HG02610 (cell line): ENCODE results near the gene SLC6A20.

Experiments used
- ATAC-seq: cut with Tn5 transposase; IDR thresholded peaks from one replicate; pipeline ENCODE4 v1.9.1; 2021; ENCODE audit warnings: mild to moderate bottlenecking, moderate library complexity; ENCODE audit not compliant: unreplicated experiment

Gene SLC6A20

DNA sequence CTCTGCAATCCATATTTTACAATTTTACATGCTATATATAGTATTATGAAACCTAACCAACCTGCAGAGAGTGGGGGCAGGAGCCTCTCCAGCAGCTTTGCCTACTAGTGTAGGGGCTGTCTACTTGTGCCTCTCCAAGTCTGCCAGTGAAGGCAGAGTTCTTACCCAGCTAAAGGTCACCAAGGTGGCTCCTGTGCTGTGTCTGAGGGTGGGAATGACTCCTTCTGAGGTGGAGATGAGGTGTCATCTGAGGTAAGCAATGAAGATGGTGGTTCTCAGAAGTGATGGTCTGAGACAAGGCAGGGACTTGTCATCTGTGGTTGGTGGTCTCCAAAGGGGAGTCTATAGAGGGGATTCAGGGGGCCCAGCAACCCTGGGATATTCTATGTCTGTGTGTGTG is 59.6 kb downstream of the SLC6A20 start:
- ATAC-seq: no peak

DNA sequence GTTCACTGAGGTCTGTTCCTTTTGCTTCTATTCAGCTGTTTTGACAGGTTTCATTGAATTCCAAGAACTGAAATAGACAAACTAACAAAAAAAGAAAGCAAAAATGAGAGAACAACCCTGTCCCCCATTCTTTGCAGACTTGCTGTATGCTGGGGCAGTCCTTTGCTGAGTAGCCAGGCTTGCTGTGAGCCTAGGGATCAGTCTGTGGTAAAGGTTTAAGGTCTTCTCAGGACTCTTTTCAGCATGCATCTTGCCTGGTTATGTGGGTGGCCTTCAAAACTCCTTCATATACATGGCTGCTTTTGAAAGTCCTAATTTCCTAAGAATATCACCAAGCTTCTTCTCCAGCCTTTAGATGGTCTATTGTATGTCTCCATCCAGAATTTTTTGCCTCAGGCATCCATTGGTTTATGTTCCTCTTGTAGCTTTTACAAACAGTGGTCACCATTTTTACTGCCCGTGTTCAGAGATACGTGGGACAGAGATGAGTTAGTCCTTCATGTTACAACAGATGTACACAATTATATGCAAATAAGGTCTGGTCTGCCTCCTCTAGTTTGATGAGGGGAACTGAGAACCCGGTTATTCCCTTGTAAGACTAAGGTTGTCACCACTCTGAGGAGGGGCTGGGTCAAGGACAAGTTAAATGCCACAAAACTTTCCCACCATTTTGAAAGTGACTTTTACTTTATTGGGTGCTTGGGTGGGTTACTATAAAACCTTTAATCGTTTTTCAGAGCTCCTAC is 65.8 kb downstream of the SLC6A20 start:
- no peak for ATAC-seq

- ATAC-seq: no peak
Measured at GRCh38 chr3:45729614-45730013, 66.7 kb downstream of the SLC6A20 start.

DNA sequence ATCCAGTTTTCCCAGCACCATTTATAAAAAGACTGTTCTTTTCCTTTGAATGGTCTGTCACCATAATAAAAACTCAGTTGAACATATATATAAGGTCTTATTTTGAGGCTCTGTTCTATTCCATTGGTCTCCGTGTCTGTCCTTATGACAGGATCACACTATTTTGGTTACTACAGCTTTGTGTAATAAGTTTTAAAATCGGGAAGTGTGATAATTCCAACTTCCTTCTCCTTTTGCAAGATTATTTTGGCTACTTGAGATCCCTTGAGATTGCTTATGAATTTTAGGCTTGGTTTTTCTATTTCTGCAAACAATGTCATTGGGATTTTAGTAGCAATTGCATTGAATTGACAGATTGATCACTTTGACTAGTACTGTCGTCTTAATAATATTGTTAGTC is 71.4 kb downstream of the SLC6A20 start:
- ATAC-seq: no peak

DNA sequence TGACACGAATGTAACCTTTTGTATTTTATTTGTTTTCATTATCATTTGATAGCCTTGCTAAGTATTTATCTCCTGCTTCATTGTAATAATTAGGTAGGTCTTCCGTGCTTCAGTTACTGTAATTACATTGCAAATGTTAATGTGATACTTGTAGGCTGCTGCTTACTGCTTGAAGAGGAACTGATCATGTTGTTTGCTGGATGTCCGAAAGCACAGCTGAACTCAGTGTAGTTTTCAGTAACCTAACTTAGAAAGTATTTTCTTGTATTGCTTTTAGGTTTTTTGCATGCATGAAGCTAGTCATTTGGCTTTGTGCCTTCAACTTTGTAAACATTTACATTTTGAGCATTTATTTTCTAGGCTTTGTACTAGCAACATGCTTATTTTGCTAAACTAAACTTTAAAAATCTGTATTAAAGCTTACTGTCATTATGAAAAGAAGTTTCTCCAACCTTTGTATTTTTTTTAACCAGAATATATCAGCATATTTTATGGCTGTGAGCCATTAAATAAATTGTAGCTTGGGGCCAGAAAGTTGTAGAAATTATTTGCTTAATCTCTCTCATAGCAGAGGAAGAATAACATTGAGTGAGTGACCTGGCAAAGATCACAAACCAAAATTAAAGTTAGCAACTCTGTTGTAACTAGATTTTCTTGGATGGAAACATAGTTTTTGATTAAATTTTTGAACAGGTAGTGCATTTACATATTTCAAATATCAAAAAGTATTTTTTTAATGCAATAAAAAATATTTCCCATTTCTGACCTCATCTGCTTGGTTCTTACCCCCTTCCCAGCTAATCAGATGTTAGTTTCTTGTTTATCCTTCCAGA is 76.5 kb downstream of the SLC6A20 start:
- no peak for ATAC-seq

DNA sequence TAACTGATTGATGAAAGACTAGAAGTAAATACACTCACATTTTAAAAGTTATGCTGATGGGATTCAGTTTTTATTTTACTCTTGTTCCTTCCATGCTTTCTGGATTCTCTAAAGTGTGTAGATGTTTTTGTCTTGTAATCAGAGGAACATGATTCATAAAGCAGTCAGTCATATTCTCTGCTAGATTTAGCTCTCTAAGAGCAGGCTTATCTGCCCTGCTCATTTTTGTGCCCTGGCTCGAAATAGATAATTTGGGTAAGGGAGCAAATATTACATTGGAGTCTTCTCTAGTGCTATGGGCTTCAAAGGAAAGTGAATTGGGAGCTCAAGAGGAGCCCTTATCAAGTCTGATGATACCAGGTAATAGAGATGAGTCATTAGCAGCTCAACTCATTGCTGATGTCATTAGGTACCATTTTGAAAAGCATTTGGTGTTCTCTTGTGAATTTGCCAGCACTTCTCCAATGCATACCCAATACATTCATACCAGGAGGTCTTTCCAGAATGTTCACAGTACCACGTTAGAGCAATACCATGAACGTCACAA is 79.5 kb downstream of the SLC6A20 start:
- ATAC-seq: no peak

DNA sequence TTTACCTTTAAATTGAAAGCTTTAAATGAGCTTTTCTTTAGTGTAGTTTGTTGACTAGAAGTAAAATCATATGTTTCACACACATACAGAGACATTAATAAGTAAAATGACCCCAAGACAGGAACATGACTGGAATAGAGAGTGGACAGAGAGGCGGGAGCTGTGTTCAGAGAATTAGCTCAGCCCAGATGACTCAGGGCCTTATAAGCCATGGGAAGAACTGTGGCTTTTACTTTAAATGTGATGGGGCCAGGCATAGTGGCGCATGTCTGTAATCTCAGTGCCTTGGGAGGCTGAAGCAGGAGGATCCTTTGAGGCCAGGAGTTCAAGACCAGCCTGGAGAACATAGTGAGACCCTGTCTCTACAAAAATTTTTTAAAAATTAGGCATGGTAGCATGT is 80.4 kb downstream of the SLC6A20 start:
- ATAC-seq: no peak

GRCh38 chr3:45712434-45713110 is 83.8 kb downstream of the SLC6A20 start:
- ATAC-seq: no peak

- no peak for ATAC-seq
Measured at GRCh38 chr3:45711931-45712330, 84.4 kb downstream of the SLC6A20 start.

DNA sequence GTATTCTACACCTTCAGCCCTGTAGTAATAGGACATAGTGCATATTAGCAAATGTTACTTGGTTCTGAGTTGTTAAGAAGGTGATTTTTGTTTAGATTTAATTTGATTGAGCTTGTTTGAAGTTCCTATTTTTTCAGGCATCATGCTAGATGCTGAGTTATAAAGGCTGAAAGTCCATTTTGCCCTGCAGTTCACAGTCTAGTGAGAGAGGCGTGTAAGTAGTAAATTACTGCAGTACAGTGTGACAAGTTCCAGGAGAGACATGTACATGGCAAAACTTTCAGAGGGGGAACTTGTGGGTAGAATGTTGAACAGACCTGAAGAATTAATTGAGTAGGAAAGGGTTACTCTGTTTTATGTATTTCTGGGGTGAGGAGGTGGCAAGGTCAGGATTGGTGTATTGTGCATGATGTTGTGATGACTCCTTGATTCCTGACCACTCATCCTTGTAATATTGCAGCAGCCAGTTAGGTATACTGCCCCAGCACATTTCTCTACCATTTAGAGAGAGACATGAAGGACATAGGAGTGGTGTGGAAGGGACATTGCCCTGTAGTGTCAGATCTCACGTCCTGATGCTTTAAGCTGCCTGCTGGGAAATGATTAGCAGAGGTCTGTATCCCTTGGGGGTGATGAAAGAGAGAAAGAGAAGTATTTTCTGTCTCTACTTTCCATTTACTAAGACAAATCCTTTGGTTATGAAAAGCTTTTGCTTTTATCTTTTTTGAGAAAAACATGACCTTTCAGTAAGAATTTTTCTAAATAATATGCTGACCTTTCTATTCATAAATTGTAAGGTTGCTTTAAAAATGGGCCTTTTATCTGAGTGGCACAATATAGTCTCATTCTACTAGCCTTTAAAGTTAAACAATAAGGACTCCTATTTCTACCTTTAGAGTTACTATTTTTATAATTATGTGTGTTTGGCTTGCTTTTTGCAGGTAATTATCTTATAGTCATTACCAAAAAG is 90.2 kb downstream of the SLC6A20 start:
- ATAC-seq: no peak
